ENCODE results near the gene ADAMTS16.

Gene ADAMTS16

GRCh38 chr5:5145651-5146529, 5.8 kb downstream of the ADAMTS16 start:
- no peak for DNase-seq

- DNase-seq = no peak
These were observed 6.5 kb downstream of the ADAMTS16 start for GRCh38 chr5:5146530-5147160.

GRCh38 chr5:5149154-5149553, 9.0 kb downstream of the ADAMTS16 start:
- no peak for DNase-seq

- no peak for DNase-seq
These were observed 10.5 kb downstream of the ADAMTS16 start for GRCh38 chr5:5150667-5151066.

- DNase-seq = no peak
These were observed 14.6 kb downstream of the ADAMTS16 start for GRCh38 chr5:5154733-5155132.

GRCh38 chr5:5155617-5156016, 15.5 kb downstream of the ADAMTS16 start:
- no peak for DNase-seq

GRCh38 chr5:5156471-5157082, 16.4 kb downstream of the ADAMTS16 start:
- DNase-seq = no peak

- DNase-seq = no peak
These were observed 18.4 kb downstream of the ADAMTS16 start for GRCh38 chr5:5158472-5158895.

- DNase-seq = no peak
These were observed 19.4 kb downstream of the ADAMTS16 start for GRCh38 chr5:5159282-5160103.

- no peak for DNase-seq
These were observed 24.0 kb downstream of the ADAMTS16 start for GRCh38 chr5:5164163-5164562.

GRCh38 chr5:5165541-5166002, 25.4 kb downstream of the ADAMTS16 start:
- DNase-seq = peak; percentile 3

GRCh38 chr5:5169466-5169865, 29.3 kb downstream of the ADAMTS16 start:
- DNase-seq = no peak

GRCh38 chr5:5178136-5178535, 38.0 kb downstream of the ADAMTS16 start:
- no peak for DNase-seq

- no peak for DNase-seq
These were observed 38.5 kb downstream of the ADAMTS16 start for GRCh38 chr5:5178580-5178979.

- no peak for DNase-seq
These were observed 38.9 kb downstream of the ADAMTS16 start for GRCh38 chr5:5179079-5179478.

GRCh38 chr5:5179597-5179996, 39.5 kb downstream of the ADAMTS16 start:
- DNase-seq = no peak

GRCh38 chr5:5181650-5182324, 41.7 kb downstream of the ADAMTS16 start:
- no peak for DNase-seq

GRCh38 chr5:5182508-5183188, 42.5 kb downstream of the ADAMTS16 start:
- DNase-seq = no peak

- DNase-seq = no peak
These were observed 43.1 kb downstream of the ADAMTS16 start for GRCh38 chr5:5183189-5183699.

- DNase-seq = no peak
These were observed 43.8 kb downstream of the ADAMTS16 start for GRCh38 chr5:5183933-5184332.
